Muscle layer of colon (tissue), 2 donors: ENCODE results near the gene PFKP.

Experiments
- H3K27ac ChIP-seq: one replicate; pipeline ENCODE4 v1.7.0; 2013; ENCODE audit warnings: low read depth, mild to moderate bottlenecking, low read length, moderate library complexity
- H3K27me3 ChIP-seq, 2 donors: one replicate each; pipeline ENCODE4 v1.7.0; 2013; ENCODE audit warnings: low read length in 2 of 2, mild to moderate bottlenecking in 2 of 2; ENCODE audit not compliant: insufficient read depth in 2 of 2, control insufficient read depth in 1 of 2
- H3K36me3 ChIP-seq: one replicate; pipeline ENCODE4 v1.7.0; 2013; ENCODE audit warnings: mild to moderate bottlenecking, low read length; ENCODE audit not compliant: insufficient read depth
- H3K4me1 ChIP-seq: one replicate; pipeline ENCODE4 v1.7.0; 2013; ENCODE audit warnings: mild to moderate bottlenecking, low read length; ENCODE audit not compliant: insufficient read depth
- H3K4me3 ChIP-seq, 2 donors: one replicate each; pipeline ENCODE4 v1.7.0; 2013; ENCODE audit warnings: low read length in 2 of 2, low read depth in 1 of 2, mild to moderate bottlenecking in 1 of 2, moderate library complexity in 1 of 2
- H3K9ac ChIP-seq: one replicate; pipeline ENCODE4 v1.7.0; 2013; ENCODE audit warnings: low read length
- H3K9me3 ChIP-seq: one replicate; pipeline ENCODE4 v1.7.0; 2013; ENCODE audit warnings: mild to moderate bottlenecking, low read length
- donor health status: abdominal sarcoma.
- donor health status: Adenocarcinoma of cecum.

The PFKP gene

DNA sequence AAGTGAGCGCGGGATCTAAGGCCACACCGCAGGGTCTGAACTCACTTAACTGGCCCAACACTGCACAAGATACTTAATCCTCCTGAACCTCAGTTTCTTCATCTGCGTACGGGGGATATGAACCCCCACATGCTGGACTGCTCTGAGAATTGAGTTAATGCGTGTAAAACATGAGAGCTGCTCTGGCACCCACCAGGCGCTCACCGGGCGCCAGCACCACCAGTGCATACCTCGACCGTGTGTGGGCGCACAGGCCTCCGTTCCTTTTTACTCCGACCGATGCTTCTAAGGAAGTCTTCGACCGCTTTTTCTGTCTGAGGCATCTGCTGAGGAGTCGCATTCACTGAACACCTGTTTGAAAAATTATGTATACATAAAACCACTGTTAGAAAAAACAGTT is 78.0 kb downstream of the PFKP start:
- Histone ChIP-seq H3K9me3 (no peaks in the 10 kb centered on the region), H3K4me1 (peaks cover 3% of the 10 kb centered on the region), H3K27ac (no peak overlapping the region), H3K36me3 (peaks cover 92% of the 10 kb centered on the region), H3K4me3 (no peak overlapping the region), H3K27me3 (no peaks in the 10 kb centered on the region), H3K9ac (no peak overlapping the region)

DNA sequence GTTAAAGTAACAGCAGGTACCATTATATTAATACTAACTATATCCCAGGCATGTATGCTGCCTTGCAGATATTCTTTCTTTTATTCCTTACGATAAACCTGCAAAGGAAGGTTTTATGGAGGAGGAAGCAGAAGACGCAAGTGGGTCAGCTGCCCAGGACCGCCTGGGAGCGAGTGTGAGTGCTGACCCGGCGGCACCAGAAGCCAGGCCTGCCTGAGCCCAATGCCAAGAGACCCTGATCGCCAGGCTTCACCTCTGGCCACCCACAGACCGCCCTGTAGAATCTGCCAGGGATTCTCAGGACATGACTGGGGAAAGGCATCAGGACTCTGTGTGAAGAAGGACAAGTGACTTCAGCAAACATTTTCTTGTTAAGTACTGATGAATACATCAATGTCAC is 78.9 kb downstream of the PFKP start:
- H3K9ac ChIP-seq, result no peak overlapping the region
- peaks cover 92% of the 10 kb centered on the region for H3K36me3 ChIP-seq
- no peaks in the 10 kb centered on the region for H3K27me3 ChIP-seq
- no peak overlapping the region for H3K4me3 ChIP-seq
- H3K9me3 ChIP-seq, result no peaks in the 10 kb centered on the region
- no peak overlapping the region for H3K27ac ChIP-seq
- H3K4me1 ChIP-seq, result no peaks in the 10 kb centered on the region

DNA sequence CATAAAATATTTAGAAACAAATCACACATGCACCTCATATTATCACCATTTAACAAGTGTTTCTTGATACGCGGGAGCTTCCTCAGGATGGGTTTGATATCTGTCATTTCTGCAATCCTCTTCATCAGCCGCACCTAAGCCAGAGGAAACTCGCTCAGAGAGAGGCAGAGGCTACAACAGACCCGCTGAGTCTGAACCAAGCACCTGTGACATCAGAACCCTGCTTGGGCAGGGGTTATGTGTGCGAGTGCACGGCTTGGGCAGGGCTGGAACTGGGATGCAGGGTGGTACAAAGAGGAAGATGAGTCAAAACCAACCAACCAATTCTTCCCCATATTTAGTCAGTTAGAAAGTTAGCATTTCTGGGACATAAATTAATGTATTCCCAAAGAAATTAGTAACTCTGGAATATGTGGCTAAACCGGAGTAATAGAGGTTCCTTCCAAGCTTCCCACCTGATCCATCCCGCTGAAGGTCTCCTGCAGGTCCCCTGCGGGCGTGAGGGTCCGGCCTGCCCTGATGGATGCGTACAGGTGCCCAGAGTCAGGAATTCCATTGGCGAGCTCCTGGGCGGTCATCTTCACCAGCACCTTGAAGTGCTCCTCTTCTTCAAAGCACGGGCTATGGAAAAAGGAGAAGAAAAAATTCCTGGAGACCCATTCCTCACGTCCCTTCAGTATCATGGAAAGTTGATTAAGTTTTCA is 79.9 kb downstream of the PFKP start:
- H3K4me1 ChIP-seq, result no peaks in the 10 kb centered on the region
- H3K9me3 ChIP-seq, result no peaks in the 10 kb centered on the region
- peaks cover 90% of the 10 kb centered on the region for H3K36me3 ChIP-seq
- no peak overlapping the region for H3K4me3 ChIP-seq
- H3K27me3 ChIP-seq, result no peaks in the 10 kb centered on the region
- H3K9ac ChIP-seq, result no peak overlapping the region
- H3K27ac ChIP-seq, result no peak overlapping the region

DNA sequence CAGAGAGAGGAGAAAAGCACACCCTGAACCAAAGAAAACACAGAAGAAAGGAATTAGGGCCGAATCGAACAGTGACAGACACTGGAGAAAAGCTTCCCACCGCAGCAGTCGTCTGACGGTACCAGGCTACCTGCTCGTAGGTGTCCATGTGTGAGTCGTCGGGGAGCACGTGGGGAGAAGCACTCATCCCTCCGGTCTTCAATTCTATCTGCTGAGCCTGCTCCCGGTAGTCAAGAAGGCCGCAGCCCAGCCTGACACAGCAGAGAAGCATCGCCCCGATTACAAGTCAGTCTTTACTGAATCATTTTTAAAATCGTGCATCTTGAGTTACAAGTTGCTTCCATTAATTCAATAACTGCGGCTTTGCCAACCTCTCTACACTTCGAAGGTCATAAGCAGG is 80.7 kb downstream of the PFKP start:
- no peak overlapping the region for H3K4me3 ChIP-seq
- no peaks in the 10 kb centered on the region for H3K27me3 ChIP-seq
- no peak overlapping the region for H3K9ac ChIP-seq
- H3K4me1 ChIP-seq, result no peaks in the 10 kb centered on the region
- H3K36me3 ChIP-seq, result peaks cover 90% of the 10 kb centered on the region
- no peaks in the 10 kb centered on the region for H3K9me3 ChIP-seq
- no peak overlapping the region for H3K27ac ChIP-seq

- Histone ChIP-seq H3K4me3 (no peak overlapping the region), H3K4me1 (no peaks in the 10 kb centered on the region), H3K9ac (no peak overlapping the region), H3K27me3 (no peaks in the 10 kb centered on the region), H3K36me3 (peaks cover 89% of the 10 kb centered on the region), H3K27ac (no peak overlapping the region), H3K9me3 (no peaks in the 10 kb centered on the region)
These were observed 81.6 kb downstream of the PFKP start for GRCh38 chr10:3148994-3149393.

GRCh38 chr10:3149918-3150317 is 82.6 kb downstream of the PFKP start:
- Histone ChIP-seq H3K9ac (no peak overlapping the region), H3K4me3 (no peak overlapping the region), H3K27me3 (no peaks in the 10 kb centered on the region), H3K36me3 (peaks cover 90% of the 10 kb centered on the region), H3K4me1 (no peaks in the 10 kb centered on the region), H3K9me3 (no peaks in the 10 kb centered on the region), H3K27ac (no peak overlapping the region)

DNA sequence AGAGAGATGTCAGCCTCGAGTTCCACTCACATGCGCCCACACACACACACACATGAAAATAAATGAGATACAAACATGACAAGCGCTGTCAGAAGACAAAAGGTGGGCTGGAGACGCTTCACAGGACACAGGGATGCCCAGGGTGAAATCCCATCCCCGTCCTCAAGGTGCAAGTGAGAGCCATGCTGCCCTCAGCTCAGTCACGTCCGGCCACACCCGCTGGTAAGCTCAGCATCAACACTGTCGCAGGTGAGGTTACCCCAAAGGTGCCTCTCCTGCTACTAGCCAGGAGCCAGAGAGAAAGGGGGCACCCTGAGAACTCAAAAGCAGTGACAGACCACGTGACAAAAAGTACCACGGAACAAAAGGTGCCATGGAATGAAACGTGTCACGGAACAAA is 83.0 kb downstream of the PFKP start:
- Histone ChIP-seq H3K9ac (no peak overlapping the region), H3K4me3 (no peak overlapping the region), H3K9me3 (no peaks in the 10 kb centered on the region), H3K36me3 (peaks cover 90% of the 10 kb centered on the region), H3K27ac (no peak overlapping the region), H3K4me1 (no peaks in the 10 kb centered on the region), H3K27me3 (no peaks in the 10 kb centered on the region)

DNA sequence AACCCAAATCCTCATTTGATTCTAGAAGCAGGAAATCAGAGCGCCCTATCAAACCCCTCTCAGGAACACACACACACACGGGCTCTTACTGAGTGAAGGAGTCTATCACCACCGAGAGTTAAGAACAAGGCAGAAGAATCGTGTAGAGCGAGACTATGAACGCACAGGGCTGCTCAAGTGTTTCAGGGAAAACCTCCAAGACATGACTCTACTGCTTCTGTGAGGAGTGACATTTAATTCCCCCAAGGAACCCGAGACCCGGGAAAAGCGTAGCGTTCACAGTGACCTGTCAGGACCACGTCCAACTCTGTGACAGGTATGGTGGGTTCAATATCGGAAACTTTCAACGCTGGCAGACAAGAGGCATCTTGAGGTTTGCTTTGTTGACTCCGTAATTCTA is 83.6 kb downstream of the PFKP start:
- H3K4me3 ChIP-seq, result no peak overlapping the region
- no peaks in the 10 kb centered on the region for H3K27me3 ChIP-seq
- no peak overlapping the region for H3K9ac ChIP-seq
- peaks cover 90% of the 10 kb centered on the region for H3K36me3 ChIP-seq
- no peaks in the 10 kb centered on the region for H3K9me3 ChIP-seq
- H3K4me1 ChIP-seq, result no peaks in the 10 kb centered on the region
- no peak overlapping the region for H3K27ac ChIP-seq

DNA sequence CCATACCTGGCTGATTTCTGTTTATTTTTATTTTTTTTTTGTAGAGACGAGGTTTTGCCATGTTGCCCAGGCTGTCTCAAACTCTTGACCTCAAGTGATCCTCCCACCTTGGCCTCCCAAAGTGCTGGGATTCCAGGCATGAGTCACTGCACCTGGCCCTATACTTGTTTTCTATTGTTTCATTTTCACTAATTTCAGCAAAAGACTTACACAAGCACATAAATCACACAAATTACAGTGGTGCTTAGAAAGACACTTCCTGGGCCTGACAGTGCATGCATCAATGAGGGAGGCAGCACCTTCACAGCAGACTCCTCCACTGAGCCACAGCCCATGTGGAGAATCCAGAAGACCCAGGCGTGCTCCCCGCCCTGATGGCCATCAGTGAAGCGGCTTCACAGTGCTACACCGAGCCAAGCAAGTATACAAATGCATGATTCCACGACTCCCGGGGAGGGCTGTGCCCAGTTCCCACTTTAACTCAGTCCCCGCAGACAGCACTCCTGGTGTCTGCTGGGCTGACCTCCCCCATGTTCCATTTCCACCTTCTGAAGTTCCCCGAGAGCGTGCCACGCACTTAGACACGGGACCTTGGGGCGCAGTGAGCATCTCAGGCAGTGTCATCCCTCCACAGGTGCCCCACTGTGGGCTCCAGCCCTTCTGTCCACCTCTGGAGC is 84.7 kb downstream of the PFKP start:
- H3K4me1 ChIP-seq, result no peaks in the 10 kb centered on the region
- H3K36me3 ChIP-seq, result peaks cover 90% of the 10 kb centered on the region
- no peaks in the 10 kb centered on the region for H3K9me3 ChIP-seq
- no peak overlapping the region for H3K4me3 ChIP-seq
- no peaks in the 10 kb centered on the region for H3K27me3 ChIP-seq
- H3K9ac ChIP-seq, result no peak overlapping the region
- no peak overlapping the region for H3K27ac ChIP-seq

DNA sequence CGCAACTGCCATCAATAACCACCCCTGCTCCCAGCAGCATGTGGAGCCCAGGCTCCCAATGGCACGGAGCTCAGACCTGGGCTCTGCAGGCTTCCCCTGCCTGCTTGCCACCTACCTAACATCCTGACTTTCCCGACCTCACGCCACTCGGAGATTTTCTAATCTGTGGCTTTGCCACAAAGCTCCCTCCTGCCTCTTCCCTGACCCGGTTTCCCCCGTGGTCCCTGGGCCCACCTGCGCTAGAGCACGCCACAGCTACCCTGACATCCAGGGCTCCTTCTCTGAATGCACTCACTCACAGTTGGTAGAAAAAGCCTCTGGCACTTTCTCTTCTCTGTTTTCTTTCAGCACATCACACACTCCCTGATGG is 85.2 kb downstream of the PFKP start:
- H3K4me1 ChIP-seq, result no peaks in the 10 kb centered on the region
- H3K9me3 ChIP-seq, result no peaks in the 10 kb centered on the region
- H3K27me3 ChIP-seq, result no peaks in the 10 kb centered on the region
- H3K27ac ChIP-seq, result no peak overlapping the region
- peaks cover 90% of the 10 kb centered on the region for H3K36me3 ChIP-seq
- H3K9ac ChIP-seq, result no peak overlapping the region
- no peak overlapping the region for H3K4me3 ChIP-seq

DNA sequence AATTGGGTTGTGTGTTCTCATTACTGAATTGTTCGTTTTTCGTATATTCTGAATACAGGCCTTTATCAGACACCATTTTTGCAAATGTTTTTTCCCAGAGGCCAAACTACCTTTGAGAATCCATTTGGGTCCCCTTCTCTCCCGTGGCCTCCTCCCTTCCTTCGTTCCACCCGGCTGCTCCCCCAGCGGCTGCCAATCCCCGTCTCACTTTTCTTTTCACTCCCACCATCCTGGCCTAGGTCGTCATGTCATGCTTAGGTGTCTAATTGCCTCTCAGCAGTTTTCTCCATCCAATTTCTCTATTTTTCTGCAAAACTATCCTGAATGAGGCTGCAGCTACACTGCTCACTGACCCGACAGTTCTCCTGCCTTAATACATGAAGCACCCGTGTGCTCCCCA is 87.3 kb downstream of the PFKP start:
- H3K27ac ChIP-seq, result no peak overlapping the region
- H3K4me1 ChIP-seq, result no peaks in the 10 kb centered on the region
- no peaks in the 10 kb centered on the region for H3K9me3 ChIP-seq
- H3K9ac ChIP-seq, result no peak overlapping the region
- no peak overlapping the region for H3K4me3 ChIP-seq
- H3K27me3 ChIP-seq, result no peaks in the 10 kb centered on the region
- peaks cover 93% of the 10 kb centered on the region for H3K36me3 ChIP-seq

DNA sequence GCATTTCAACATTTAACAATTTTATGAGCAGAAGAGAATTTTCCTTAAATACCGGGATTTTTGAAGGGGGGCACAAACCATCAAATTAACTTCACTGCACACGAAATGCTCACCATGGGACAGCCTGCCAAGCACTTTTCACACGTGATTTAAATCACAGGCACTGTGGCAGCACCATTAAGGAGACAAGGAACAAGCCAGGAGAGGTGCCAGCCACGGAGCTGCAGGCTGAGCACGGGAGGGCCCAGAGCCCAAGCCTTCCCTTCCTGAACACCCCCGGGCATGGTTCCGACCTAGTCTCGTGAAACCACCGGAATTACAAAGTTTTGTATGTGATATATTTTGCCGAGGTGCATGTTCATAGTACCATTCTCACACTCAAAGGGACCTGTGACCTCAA is 91.8 kb downstream of the PFKP start:
- H3K27me3 ChIP-seq, result no peaks in the 10 kb centered on the region
- no peak overlapping the region for H3K9ac ChIP-seq
- no peaks in the 10 kb centered on the region for H3K9me3 ChIP-seq
- H3K4me3 ChIP-seq, result no peak overlapping the region
- H3K27ac ChIP-seq, result no peak overlapping the region
- peaks cover 83% of the 10 kb centered on the region for H3K36me3 ChIP-seq
- H3K4me1 ChIP-seq, result no peaks in the 10 kb centered on the region
